ENCODE results near the gene CLDND1. TPM values are rescaled to one million over a fixed set of nuclear protein-coding genes. Genes with fewer than 3 reads are reported as not detected.

CLDND1 gene
- total and polyA plus RNA-seq, 2 of the 13 experiments (the other 11 are each of a cell fraction or from before 2014, with no cell fraction given), result 50.8 to 121 TPM

GRCh38 chr3:98522544-98523281 lies at the start of gene CLDND1 (continued):
- TF ChIP-seq FOXJ3 (CRISPR knock-in tag; IDR thresholded peaks at IDR 0.05; ENCODE audit: borderline replicate concordance) (no peak), THRA (CRISPR knock-in tag; IDR thresholded peaks at IDR 0.05; ENCODE audit: borderline replicate concordance) (0 out of 2 replicates have a peak, but pooled peaks have one; percentile 23), IRF2 (CRISPR knock-in tag; IDR thresholded peaks at IDR 0.05) (peak; percentile 90), ZNF180 (CRISPR knock-in tag; IDR thresholded peaks at IDR 0.05; ENCODE audit: borderline replicate concordance, low read depth) (no peak), ZNF432 (CRISPR knock-in tag; IDR thresholded peaks at IDR 0.05; ENCODE audit: borderline replicate concordance) (no peak), ZNF317 (CRISPR knock-in tag; IDR thresholded peaks at IDR 0.05) (no peak), ZSCAN29 (CRISPR knock-in tag; conservative IDR thresholded peaks at IDR 0.05) (no peak), ZNF619 (CRISPR knock-in tag; IDR thresholded peaks at IDR 0.05) (no peak), SRF (IDR thresholded peaks at IDR 0.05; ENCODE audit: low read depth, low read length) (peak; percentile 17; the same call in 1 of the 2 replicates), TRAFD1 (CRISPR knock-in tag; IDR thresholded peaks at IDR 0.05; ENCODE audit: borderline replicate concordance) (no peak), PHF8 (CRISPR knock-in tag; IDR thresholded peaks at IDR 0.05) (peak; percentile 94), AFF4 (CRISPR knock-in tag; IDR thresholded peaks at IDR 0.05) (no peak), IKZF4 (CRISPR knock-in tag; IDR thresholded peaks at IDR 0.05; ENCODE audit: borderline replicate concordance, low read depth, not compliant biosample characterization) (no peak), PPARG (CRISPR knock-in tag; conservative IDR thresholded peaks at IDR 0.05) (no peak), TEAD3 (CRISPR knock-in tag; optimal IDR thresholded peaks at IDR 0.05; ENCODE audit: borderline replicate concordance) (peak; percentile 95), ZNF704 (CRISPR knock-in tag; IDR thresholded peaks at IDR 0.05; ENCODE audit: borderline replicate concordance) (no peak), DRAP1 (CRISPR knock-in tag; IDR thresholded peaks at IDR 0.05) (peak; percentile 60; the same call in 1 of the 2 replicates), ZEB1 (IDR thresholded peaks at IDR 0.05; ENCODE audit: insufficient replicate concordance, low read depth) (no peak)

Data from HepG2 (cell line).